GM10248 (cell line): ENCODE results near the gene CASP10.

ENCODE experiments used
- CTCF ChIA-PET: fragments of 300-600 bp; sonication (Branson Sonifier 250); formaldehyde crosslinking; extraction: SDS; loops from one replicate; lab custom pipeline; 2021; ENCODE audit warnings: antibody characterized with exemption; lab: Yijun Ruan, JAX
- POLR2A ChIA-PET: fragments of 350-650 bp; sonication (Branson Sonifier 250); formaldehyde crosslinking; extraction: SDS; loops from one replicate; lab custom pipeline; 2020; ENCODE audit warnings: antibody characterized with exemption; lab: Yijun Ruan, JAX
- DNase-seq: peaks from one replicate; pipeline ENCODE4 v3.0.0; 2012; ENCODE audit errors: extremely low spot score
- CTCF ChIP-seq: IDR thresholded peaks from 2 replicates; pipeline ENCODE4 v1.5.1; 2012; ENCODE audit warnings: mild to moderate bottlenecking, low read depth; ENCODE audit errors: extremely low read depth, missing control alignments, control extremely low read depth

CASP10 gene

GRCh38 chr2:201261906-201262305 lies 79.0 kb downstream of the CASP10 start:
- no peak for TF ChIP-seq CTCF
- ChIA-PET POLR2A (interaction anchor here (0.6 to 0.7 kb wide), 2 partner anchors 29 to 368 kb away, joined by 3 to 5 read pairs; no protein-coding TSS in a partner anchor), CTCF (interaction anchor here (1.4 to 3.0 kb wide), 4 partner anchors 12 to 29 kb away, joined by 3 to 21 read pairs (median 10); no protein-coding TSS in a partner anchor)
- DNase-seq = no peak

- no peak for TF ChIP-seq CTCF
- DNase-seq = no peak
- ChIA-PET CTCF (interaction anchor here (0.8 to 3.0 kb wide), 4 partner anchors 11 to 30 kb away, joined by 3 to 17 read pairs (median 4); no protein-coding TSS in a partner anchor), POLR2A (interaction anchor here (0.7 kb wide), 1 partner anchor 29 kb away, joined by 3 read pairs; no protein-coding TSS in a partner anchor)
Measured at GRCh38 chr2:201262718-201263117, 79.8 kb downstream of the CASP10 start.

- CTCF ChIA-PET = interaction anchor here (1.1 to 3.0 kb wide), 5 partner anchors 11 to 140 kb away, joined by 3 to 18 read pairs (median 6); no protein-coding TSS in a partner anchor
- POLR2A ChIA-PET = no interaction called here
- TF ChIP-seq CTCF = no peak
Measured at GRCh38 chr2:201263779-201264178, 80.8 kb downstream of the CASP10 start.

GRCh38 chr2:201264472-201265173 lies 81.7 kb downstream of the CASP10 start:
- POLR2A ChIA-PET = no interaction called here

More at GRCh38 chr2:201263779-201264178, 80.8 kb downstream of the CASP10 start:
- no peak for DNase-seq

GRCh38 chr2:201266629-201267028 lies 83.7 kb downstream of the CASP10 start:
- no peak for TF ChIP-seq CTCF
- DNase-seq = no peak
- CTCF ChIA-PET = interaction anchor here (1.2 to 1.3 kb wide), 2 partner anchors 10 to 13 kb away, joined by 4 read pairs; no protein-coding TSS in a partner anchor
- POLR2A ChIA-PET = no interaction called here

More at GRCh38 chr2:201264472-201265173, 81.7 kb downstream of the CASP10 start:
- DNase-seq = no peak
- TF ChIP-seq CTCF = no peak
- CTCF ChIA-PET = interaction anchor here (1.1 to 3.0 kb wide), 9 partner anchors 10 to 140 kb away, joined by 3 to 18 read pairs (median 3); no protein-coding TSS in a partner anchor

GRCh38 chr2:201267278-201268030 lies 84.5 kb downstream of the CASP10 start:
- no peak for DNase-seq
- POLR2A ChIA-PET = no interaction called here
- CTCF ChIA-PET = interaction anchor here (1.0 to 1.6 kb wide), 6 partner anchors 10 to 35 kb away, joined by 3 to 6 read pairs (median 4); no protein-coding TSS in a partner anchor
- TF ChIP-seq CTCF = no peak
